Uterus (tissue), 2 donors: ENCODE results near the gene RGPD6.
"Not testable (repeated sequence)": the region's sequence is repeated elsewhere in the genome, so short reads cannot be mapped to it uniquely, and the experiment has no call there.

Source experiments
- CTCF ChIP-seq, 4 experiments: fragments of 200-600 bp in 2 of 4; fragments of 450-650 bp in 2 of 4; sonication (generic) in 2 of 4; IDR thresholded peaks; one replicate each; pipeline ENCODE4 v1.5.1; 2016 to 2019; ENCODE audit warnings: antibody characterized with exemption in 4 of 4, mild to moderate bottlenecking in 2 of 4, moderate library complexity in 1 of 4
- POLR2A ChIP-seq, 2 donors: fragments of 450-650 bp; IDR thresholded peaks; one replicate each; pipeline ENCODE4 v1.6.1; 2016; ENCODE audit warnings: antibody characterized with exemption in 2 of 2, mild to moderate bottlenecking in 1 of 2, moderate library complexity in 1 of 2

GRCh38 chr2:110496027-110496426, 81.0 kb downstream of the RGPD6 start:
- not testable (repeated sequence) for TF ChIP-seq CTCF, POLR2A (IDR thresholded peaks at IDR 0.05)
